Muscle layer of colon (tissue), 2 donors: ENCODE measurements around the gene PHLDA1.
"Not testable (repeated sequence)": the region's sequence is repeated elsewhere in the genome, so short reads cannot be mapped to it uniquely, and the experiment has no call there.

Experiments used
- H3K27ac ChIP-seq: one replicate; pipeline ENCODE4 v1.7.0; 2013; ENCODE audit warnings: low read depth, mild to moderate bottlenecking, low read length, moderate library complexity
- H3K27me3 ChIP-seq, 2 donors: one replicate each; pipeline ENCODE4 v1.7.0; 2013; ENCODE audit warnings: low read length in 2 of 2, mild to moderate bottlenecking in 2 of 2; ENCODE audit not compliant: insufficient read depth in 2 of 2, control insufficient read depth in 1 of 2
- H3K36me3 ChIP-seq: one replicate; pipeline ENCODE4 v1.7.0; 2013; ENCODE audit warnings: mild to moderate bottlenecking, low read length; ENCODE audit not compliant: insufficient read depth
- H3K4me1 ChIP-seq: one replicate; pipeline ENCODE4 v1.7.0; 2013; ENCODE audit warnings: mild to moderate bottlenecking, low read length; ENCODE audit not compliant: insufficient read depth
- H3K4me3 ChIP-seq, 2 donors: one replicate each; pipeline ENCODE4 v1.7.0; 2013; ENCODE audit warnings: low read length in 2 of 2, low read depth in 1 of 2, mild to moderate bottlenecking in 1 of 2, moderate library complexity in 1 of 2
- H3K9ac ChIP-seq: one replicate; pipeline ENCODE4 v1.7.0; 2013; ENCODE audit warnings: low read length
- H3K9me3 ChIP-seq: one replicate; pipeline ENCODE4 v1.7.0; 2013; ENCODE audit warnings: mild to moderate bottlenecking, low read length
- donor health status: abdominal sarcoma.
- donor health status: Adenocarcinoma of cecum.

Gene PHLDA1

DNA sequence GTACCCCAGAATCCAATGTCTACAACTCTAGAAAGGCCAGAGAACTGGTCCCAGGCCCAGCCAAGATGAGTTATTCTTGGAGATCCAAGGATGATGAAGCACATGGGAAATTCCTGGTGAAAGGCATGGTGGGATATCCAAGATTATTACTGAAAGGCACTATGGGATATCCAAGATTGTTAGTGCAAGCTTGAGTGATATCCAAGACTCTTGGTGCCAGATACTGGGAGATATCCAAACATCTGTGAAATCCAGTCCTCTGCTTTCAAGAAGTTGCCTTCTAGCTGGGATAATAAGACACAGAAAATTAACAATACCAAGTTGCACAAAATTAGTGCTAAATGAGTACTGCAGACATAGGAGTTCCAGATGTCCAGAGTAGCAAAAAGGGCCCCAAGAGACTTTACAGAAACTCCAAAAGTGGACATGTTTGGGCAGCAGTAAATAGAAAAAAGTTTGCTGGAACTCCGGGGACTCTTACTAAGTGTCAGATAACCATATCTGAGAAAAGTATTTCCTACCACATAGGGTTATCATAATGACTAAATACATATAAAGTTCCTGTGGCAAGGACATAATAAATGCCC, 34.6 kb downstream of the PHLDA1 start:
- H3K4me3 ChIP-seq: no peak overlapping the region
- no peak overlapping the region for H3K9ac ChIP-seq
- H3K36me3 ChIP-seq: no peaks in the 10 kb centered on the region
- H3K4me1 ChIP-seq: no peaks in the 10 kb centered on the region
- no peak overlapping the region for H3K27ac ChIP-seq
- H3K27me3 ChIP-seq: no peaks in the 10 kb centered on the region
- H3K9me3 ChIP-seq: no peaks in the 10 kb centered on the region

DNA sequence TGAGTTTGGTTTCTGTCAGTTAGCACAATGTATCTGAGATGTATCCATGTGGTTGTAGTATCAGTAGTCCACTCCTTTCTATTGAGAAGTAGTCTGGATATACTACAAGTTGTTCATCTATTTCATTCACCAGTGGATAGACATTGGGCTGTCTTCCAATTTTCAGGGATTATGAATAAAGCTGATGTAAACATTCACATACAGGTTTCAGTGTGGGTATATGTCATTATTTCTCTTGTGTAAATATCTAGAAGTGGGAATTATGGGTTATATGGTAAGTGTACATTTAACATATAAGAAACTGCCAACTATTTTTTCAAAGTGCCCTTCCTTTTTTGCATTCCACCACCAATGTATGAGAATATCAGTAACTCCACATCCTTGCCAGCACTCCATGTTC, 35.9 kb downstream of the PHLDA1 start:
- H3K4me3 ChIP-seq: no peak overlapping the region
- H3K9ac ChIP-seq: no peak overlapping the region
- no peaks in the 10 kb centered on the region for H3K36me3 ChIP-seq
- no peak overlapping the region for H3K27ac ChIP-seq
- H3K4me1 ChIP-seq: no peaks in the 10 kb centered on the region
- no peaks in the 10 kb centered on the region for H3K27me3 ChIP-seq
- no peaks in the 10 kb centered on the region for H3K9me3 ChIP-seq

DNA sequence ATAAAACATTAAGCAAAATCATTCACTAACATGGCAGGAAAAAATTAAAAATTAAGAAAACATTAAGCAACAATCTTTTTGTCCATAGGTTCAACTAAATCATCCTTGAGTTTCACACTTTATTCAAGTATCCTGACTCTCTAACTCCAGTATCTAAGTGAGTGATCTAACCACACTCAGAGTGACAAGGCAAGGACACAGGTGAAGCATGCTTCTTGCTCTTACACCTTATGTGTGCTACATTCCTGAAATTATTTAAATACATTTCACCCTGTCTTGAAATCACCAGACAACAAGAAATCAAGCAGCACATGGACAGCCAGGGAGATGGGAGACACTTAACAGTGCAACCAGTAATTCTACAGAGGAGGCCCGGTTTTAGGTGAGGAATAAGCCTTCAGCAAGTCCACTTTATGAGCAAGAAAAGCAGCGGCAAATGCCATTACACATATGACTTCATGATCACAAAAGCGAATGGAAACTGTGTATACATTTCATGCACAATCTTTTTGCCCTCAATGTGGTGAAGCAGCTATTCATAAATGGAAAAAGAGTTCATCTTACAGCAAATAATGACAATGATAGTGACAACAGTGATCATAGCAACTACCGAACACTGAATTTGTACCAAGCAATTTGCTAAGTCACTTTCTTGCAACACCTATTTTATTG, 37.4 kb downstream of the PHLDA1 start:
- no peaks in the 10 kb centered on the region for H3K36me3 ChIP-seq
- no peak overlapping the region for H3K27ac ChIP-seq
- no peak overlapping the region for H3K9ac ChIP-seq
- no peak overlapping the region for H3K4me3 ChIP-seq
- no peaks in the 10 kb centered on the region for H3K27me3 ChIP-seq
- no peaks in the 10 kb centered on the region for H3K9me3 ChIP-seq
- H3K4me1 ChIP-seq: no peaks in the 10 kb centered on the region

DNA sequence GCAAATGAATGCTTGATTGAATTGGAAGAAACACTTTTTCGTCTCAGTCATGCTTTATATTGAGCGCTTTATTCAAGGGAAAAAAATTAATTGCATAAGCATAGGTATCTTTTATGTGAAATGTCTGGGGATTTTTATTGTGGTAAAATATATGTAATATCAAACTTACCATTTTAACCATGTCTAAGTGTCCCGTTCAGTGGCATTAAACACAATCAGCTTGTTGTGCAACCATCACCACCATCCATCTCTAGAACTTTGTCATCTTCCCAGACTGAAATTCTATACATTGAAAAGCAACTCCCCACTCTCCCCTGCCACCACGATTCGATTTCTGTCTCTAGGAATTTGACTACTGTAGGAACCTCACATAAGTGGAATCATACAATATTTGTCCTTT, 39.8 kb downstream of the PHLDA1 start:
- H3K4me3 ChIP-seq: no peak overlapping the region
- no peaks in the 10 kb centered on the region for H3K27me3 ChIP-seq
- no peaks in the 10 kb centered on the region for H3K36me3 ChIP-seq
- no peaks in the 10 kb centered on the region for H3K4me1 ChIP-seq
- no peak overlapping the region for H3K27ac ChIP-seq
- H3K9ac ChIP-seq: no peak overlapping the region
- H3K9me3 ChIP-seq: no peaks in the 10 kb centered on the region

DNA sequence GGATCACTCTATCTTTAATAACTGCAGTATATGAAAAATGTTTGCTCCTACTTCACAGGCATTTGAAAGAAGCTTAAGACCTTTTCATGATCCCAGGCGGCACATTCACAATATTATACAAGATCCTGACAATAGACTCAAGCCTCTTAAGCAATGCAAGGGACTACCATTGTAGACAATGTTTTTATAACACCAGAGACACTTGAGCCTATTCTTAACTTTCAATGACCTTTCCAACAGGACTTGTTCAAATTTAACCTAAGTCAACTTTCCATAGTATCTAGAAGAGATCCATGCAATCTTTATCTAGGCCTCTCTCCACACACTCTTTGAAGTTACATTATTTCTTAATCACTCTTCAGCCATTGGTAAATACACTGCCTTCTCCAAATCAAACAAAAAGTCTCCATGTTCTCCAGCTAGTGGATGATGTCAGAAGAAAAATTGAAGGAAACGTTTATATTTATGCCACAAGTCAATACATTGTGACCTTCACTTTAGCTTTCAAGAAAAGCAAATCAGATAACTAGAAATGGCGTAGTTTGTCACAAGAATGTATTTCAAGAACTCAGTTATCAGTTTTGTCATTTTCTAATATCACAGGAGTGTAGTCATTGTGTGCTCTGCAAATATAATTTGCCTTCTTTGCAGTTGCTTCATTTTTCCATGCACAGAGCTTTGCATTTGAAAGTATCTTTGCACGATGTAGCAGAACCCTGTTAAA, 41.2 kb downstream of the PHLDA1 start:
- H3K9ac ChIP-seq: no peak overlapping the region
- H3K36me3 ChIP-seq: no peaks in the 10 kb centered on the region
- no peaks in the 10 kb centered on the region for H3K9me3 ChIP-seq
- H3K27me3 ChIP-seq: no peaks in the 10 kb centered on the region
- H3K27ac ChIP-seq: no peak overlapping the region
- no peak overlapping the region for H3K4me3 ChIP-seq
- H3K4me1 ChIP-seq: no peaks in the 10 kb centered on the region

DNA sequence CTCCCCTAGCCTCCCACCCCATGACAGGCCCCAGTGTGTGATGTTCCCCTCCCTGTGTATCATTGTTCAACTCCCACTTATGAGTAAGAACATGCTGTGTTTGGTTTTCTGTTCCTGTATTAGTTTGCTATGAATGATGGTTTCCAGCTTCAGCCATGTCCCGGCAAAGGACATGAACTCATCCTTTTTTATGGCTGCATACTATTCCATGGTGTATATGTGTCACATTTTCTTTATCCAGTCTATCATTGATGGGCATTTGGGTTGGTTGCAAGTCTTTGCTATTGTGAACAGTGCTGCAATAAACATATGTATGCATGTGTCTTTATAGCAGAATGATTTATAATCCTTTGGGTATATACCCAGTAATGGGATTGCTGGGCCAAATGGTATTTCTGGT, 43.9 kb downstream of the PHLDA1 start:
- not testable (repeated sequence) for H3K4me1 ChIP-seq, H3K27me3 ChIP-seq, H3K36me3 ChIP-seq, H3K9me3 ChIP-seq, H3K9ac ChIP-seq, H3K27ac ChIP-seq, H3K4me3 ChIP-seq

DNA sequence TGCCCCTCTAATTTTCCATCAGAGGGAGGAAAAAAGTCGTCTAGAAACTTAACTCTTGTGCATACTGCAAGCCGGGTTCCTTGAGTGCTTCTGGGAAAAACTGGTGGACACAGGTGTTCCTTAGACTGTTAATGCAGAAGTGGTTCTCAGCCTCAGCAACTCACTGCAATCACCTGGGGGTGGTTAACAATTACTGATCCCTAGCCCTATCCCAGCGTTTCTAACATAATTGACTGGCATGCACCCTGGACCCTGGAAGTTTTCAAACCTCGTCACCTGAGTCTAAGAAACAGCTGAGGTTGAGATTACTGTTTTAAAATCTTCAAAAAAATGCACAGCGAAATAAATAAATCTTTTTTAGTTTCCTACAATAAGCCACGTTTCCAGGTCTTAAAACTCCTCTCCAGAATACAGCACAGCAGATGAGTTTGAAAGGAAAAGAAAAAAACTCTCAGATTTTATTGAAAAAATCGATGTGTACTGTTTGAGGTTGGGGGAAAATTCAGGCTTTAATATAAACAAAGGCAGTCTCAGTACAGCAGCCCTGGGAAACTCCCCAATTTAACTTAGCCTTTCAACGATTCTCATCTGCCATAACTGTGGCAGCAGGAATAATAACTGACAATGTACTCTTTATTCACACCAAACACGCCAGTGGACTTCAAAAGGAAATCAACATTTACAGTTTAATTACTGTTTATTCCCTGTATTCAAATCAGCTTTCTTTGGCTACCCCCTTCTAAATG, 45.4 kb downstream of the PHLDA1 start:
- Histone ChIP-seq H3K36me3 (no peaks in the 10 kb centered on the region), H3K4me1 (no peaks in the 10 kb centered on the region), H3K27me3 (no peaks in the 10 kb centered on the region), H3K9me3 (no peaks in the 10 kb centered on the region), H3K4me3 (no peak overlapping the region), H3K27ac (no peak overlapping the region), H3K9ac (no peak overlapping the region)

DNA sequence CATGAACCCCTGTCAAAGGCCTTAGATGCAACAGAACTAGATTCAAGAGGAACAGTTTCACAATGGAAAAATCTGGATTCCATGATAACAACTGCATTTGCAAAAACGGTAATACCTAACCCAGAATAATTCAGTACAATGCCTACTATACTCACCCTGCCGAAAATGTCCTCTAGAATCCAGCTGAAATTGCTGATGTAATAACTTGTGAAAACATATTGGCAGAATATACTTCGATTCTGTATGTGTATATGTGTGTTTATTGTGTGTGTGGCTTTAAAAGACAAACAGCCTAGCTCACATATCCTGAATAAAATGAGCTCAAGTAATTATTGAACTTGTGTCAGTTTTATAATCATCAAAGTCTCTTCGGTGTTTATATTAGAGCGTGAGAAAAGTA, 46.0 kb downstream of the PHLDA1 start:
- Histone ChIP-seq H3K36me3 (no peaks in the 10 kb centered on the region), H3K9ac (no peak overlapping the region), H3K9me3 (no peaks in the 10 kb centered on the region), H3K27me3 (no peaks in the 10 kb centered on the region), H3K27ac (no peak overlapping the region), H3K4me1 (no peaks in the 10 kb centered on the region), H3K4me3 (no peak overlapping the region)

DNA sequence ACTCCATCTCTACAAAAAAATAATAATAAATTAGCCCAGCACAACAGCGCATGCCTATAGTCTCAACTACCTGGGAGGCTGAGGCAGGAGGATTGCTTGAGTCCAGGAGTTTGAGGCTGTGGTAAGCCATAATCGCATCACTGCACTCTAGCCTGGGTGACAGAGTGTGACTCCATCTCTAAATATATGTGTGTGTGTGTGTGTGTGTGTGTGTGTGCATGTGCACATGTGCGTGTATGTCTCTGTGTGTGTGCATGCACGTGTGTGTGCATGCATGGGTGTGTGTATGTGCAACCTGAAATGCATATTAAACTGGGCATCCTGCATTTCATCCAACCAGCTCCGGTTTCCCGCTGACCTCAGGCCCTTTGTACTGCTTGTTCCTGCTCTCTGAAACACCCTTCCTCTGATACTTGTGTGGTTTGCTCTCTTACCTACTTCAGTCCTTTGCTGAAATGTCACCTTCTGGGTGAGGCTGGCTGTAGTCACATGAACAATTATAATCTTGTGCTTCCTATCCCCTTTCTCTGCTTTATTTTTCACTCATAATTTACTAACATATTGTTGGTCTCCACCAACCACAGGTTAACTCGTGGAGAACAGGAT, 46.9 kb downstream of the PHLDA1 start:
- H3K4me3 ChIP-seq: no peak overlapping the region
- H3K9ac ChIP-seq: no peak overlapping the region
- no peaks in the 10 kb centered on the region for H3K9me3 ChIP-seq
- no peaks in the 10 kb centered on the region for H3K4me1 ChIP-seq
- H3K36me3 ChIP-seq: no peaks in the 10 kb centered on the region
- H3K27ac ChIP-seq: no peak overlapping the region
- H3K27me3 ChIP-seq: no peaks in the 10 kb centered on the region

DNA sequence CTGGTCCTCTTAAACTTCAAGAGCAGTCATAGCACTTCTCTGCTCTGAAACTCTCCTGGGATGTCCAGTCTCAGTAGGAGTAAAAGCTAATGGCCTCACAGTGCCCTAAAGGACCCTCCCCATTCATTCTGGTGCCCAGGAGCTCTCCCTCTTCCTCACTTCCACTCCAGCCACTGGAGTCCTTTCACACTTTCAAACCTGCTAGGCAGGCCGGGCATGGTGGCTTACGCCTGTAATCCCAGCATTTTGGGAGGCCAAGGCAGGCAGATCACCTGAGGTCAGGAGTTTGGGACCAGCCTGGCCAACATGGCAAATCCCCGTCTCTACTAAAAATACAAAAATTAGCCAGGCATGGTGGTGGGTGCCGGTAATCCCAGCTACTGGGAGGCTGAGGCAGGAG, 47.7 kb downstream of the PHLDA1 start:
- H3K27me3 ChIP-seq, H3K9ac ChIP-seq, H3K27ac ChIP-seq, H3K4me3 ChIP-seq, H3K4me1 ChIP-seq, H3K36me3 ChIP-seq, H3K9me3 ChIP-seq: not testable (repeated sequence)

DNA sequence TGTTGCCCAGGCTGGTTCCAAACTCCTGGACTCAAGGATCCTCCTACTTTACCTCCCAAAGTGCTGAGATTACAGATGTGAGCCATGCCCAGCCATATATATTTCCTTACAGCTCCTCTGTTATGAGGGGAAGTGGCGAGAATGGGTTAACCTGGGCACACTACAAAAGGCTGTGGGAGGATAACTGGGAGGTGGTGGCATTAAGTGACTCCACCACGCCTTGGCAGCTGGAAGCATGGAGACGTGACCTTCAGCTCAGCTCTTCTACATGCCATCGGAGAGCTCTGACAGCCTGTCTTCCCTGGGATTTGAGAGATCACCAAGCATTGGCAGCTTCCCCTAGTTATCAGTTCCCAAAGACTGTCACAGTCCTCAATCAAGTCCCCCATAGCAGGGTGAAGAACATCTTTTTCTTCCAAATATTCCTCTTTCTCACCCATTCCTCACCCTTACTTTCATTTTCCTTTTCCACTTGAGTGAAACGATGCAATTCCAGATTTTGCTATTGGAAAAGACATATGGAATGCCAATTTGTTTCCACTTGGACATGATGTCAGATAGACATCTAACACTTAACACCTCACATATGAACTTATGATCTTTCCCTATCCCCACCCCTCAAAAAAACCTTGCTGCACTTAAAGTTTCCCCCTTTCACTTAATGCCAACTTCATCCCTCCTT, 48.5 kb downstream of the PHLDA1 start:
- Histone ChIP-seq H3K27me3 (no peaks in the 10 kb centered on the region), H3K27ac (no peak overlapping the region), H3K9me3 (no peaks in the 10 kb centered on the region), H3K4me3 (no peak overlapping the region), H3K36me3 (no peaks in the 10 kb centered on the region), H3K4me1 (peaks cover 7% of the 10 kb centered on the region), H3K9ac (no peak overlapping the region)
